GM23248 (cell line): Measurements from ENCODE around the gene EPM2A.

Experiments
- EZH2 ChIP-seq: fragments of 200-600 bp; sonication (generic); IDR thresholded peaks from 2 replicates; pipeline ENCODE4 v1.6.1; 2018; ENCODE audit warnings: antibody characterized with exemption, mild to moderate bottlenecking; ENCODE audit not compliant: insufficient read depth, poor library complexity, severe bottlenecking
- EZH2phosphoT487 ChIP-seq: fragments of 200-600 bp; sonication (generic); IDR thresholded peaks from 2 replicates; pipeline ENCODE4 v1.6.1; 2018; ENCODE audit warnings: antibody characterized with exemption, moderate library complexity, mild to moderate bottlenecking, low read depth; ENCODE audit not compliant: insufficient read depth

DNA sequence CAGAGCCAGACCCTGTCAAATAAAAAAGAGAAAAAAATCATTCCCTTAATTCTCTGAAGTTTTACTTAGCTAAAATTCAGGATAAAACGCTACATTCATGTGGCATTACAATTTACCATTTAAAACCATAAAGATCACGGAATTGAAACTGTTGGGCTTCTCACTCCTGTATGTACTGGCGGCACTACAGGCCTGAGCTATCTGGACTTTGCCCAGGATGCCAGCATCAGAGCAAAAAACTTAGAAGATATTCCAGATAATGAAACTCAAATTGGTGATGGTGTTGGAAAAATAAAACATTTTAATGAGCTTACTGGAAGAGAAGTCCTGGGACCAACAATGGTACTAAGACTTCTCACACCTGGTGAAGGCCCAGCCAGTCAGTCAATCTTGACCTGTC lies 14.2 kb downstream of the EPM2A start:
- TF ChIP-seq EZH2phosphoT487 (no peak), EZH2 (no peak)
